OCI-LY1 (cell line): ENCODE measurements around the gene ZCCHC7.

ENCODE experiments used
- H2AFZ ChIP-seq: fragments of 200-600 bp; sonication (generic), shearing (Covaris generic); 2 replicates; pipeline ENCODE4 v1.6.0; 2014; ENCODE audit warnings: antibody characterized with exemption, mild to moderate bottlenecking, low read length
- H3F3A ChIP-seq: fragments of 200-600 bp; sonication (generic), shearing (Covaris generic); 2 replicates; pipeline ENCODE4 v1.6.0; 2014; ENCODE audit warnings: mild to moderate bottlenecking, antibody characterized with exemption, low read length, moderate library complexity; ENCODE audit not compliant: insufficient read depth
- H3K27ac ChIP-seq: fragments of 200-600 bp; sonication (generic); 2 replicates; pipeline ENCODE4 v1.5.1; 2014; ENCODE audit warnings: low read length, mixed run types, mild to moderate bottlenecking, low read depth; ENCODE audit not compliant: poor library complexity, severe bottlenecking
- H3K27me3 ChIP-seq: fragments of 200-600 bp; sonication (generic); 2 replicates; pipeline ENCODE4 v1.6.0; 2014; ENCODE audit warnings: antibody characterized with exemption, mild to moderate bottlenecking, low read length, moderate library complexity; ENCODE audit not compliant: insufficient read depth
- H3K36me3 ChIP-seq: fragments of 200-600 bp; sonication (generic); 2 replicates; pipeline ENCODE4 v1.6.1; 2014; ENCODE audit warnings: mild to moderate bottlenecking, antibody characterized with exemption, low read length, moderate library complexity, mixed read lengths; ENCODE audit not compliant: insufficient read depth
- H3K4me1 ChIP-seq: fragments of 200-600 bp; sonication (generic); 2 replicates; pipeline ENCODE4 v1.5.1; 2014; ENCODE audit warnings: mild to moderate bottlenecking, low read length, moderate library complexity; ENCODE audit not compliant: insufficient read depth, severe bottlenecking
- H3K4me2 ChIP-seq: fragments of 200-600 bp; sonication (generic), shearing (Covaris generic); 2 replicates; pipeline ENCODE4 v1.6.1; 2014; ENCODE audit warnings: low read length
- H3K4me3 ChIP-seq: fragments of 200-600 bp; sonication (generic); 2 replicates; pipeline ENCODE4 v1.5.1; 2014; ENCODE audit warnings: low read length, low read depth, mild to moderate bottlenecking, mixed read lengths; ENCODE audit not compliant: poor library complexity, severe bottlenecking
- H3K79me2 ChIP-seq: fragments of 200-600 bp; shearing (Covaris generic); 2 replicates; pipeline ENCODE4 v1.6.1; 2016; ENCODE audit warnings: mixed run types, low read length, mixed read lengths; ENCODE audit not compliant: insufficient read depth
- H3K9ac ChIP-seq: fragments of 200-600 bp; sonication (generic), shearing (Covaris generic); 2 replicates; pipeline ENCODE4 v1.6.1; 2014; ENCODE audit warnings: mild to moderate bottlenecking, low read length, mixed read lengths
- H3K9me2 ChIP-seq: fragments of 200-600 bp; sonication (generic), shearing (Covaris generic); 2 replicates; pipeline ENCODE4 v1.6.1; 2014; ENCODE audit warnings: low read depth, mild to moderate bottlenecking, low read length, mixed read lengths
- H3K9me3 ChIP-seq: fragments of 200-600 bp; shearing (Covaris generic); 2 replicates; pipeline ENCODE4 v1.6.1; 2014; ENCODE audit warnings: low read length, mixed read lengths
- H4K20me1 ChIP-seq: fragments of 200-600 bp; sonication (generic), shearing (Covaris generic); 2 replicates; pipeline ENCODE4 v1.6.0; 2016; ENCODE audit warnings: mild to moderate bottlenecking, low read length; ENCODE audit not compliant: insufficient read depth
- EZH2 ChIP-seq: fragments of 200-600 bp; sonication (generic), shearing (Covaris generic); IDR thresholded peaks from 2 replicates; pipeline ENCODE4 v1.8.0; 2017; ENCODE audit warnings: borderline replicate concordance, mixed run types, mild to moderate bottlenecking, antibody characterized with exemption, low read length, moderate library complexity, mixed read lengths
- TF ChIP-seq, protein P1 (sequence below): fragments of 200-600 bp; sonication (generic), shearing (Covaris generic); IDR thresholded peaks from 2 replicates; pipeline ENCODE4 v1.5.1; 2017; ENCODE audit warnings: mild to moderate bottlenecking, antibody characterized with exemption, low read length, moderate library complexity, mixed read lengths

ZCCHC7 gene

DNA sequence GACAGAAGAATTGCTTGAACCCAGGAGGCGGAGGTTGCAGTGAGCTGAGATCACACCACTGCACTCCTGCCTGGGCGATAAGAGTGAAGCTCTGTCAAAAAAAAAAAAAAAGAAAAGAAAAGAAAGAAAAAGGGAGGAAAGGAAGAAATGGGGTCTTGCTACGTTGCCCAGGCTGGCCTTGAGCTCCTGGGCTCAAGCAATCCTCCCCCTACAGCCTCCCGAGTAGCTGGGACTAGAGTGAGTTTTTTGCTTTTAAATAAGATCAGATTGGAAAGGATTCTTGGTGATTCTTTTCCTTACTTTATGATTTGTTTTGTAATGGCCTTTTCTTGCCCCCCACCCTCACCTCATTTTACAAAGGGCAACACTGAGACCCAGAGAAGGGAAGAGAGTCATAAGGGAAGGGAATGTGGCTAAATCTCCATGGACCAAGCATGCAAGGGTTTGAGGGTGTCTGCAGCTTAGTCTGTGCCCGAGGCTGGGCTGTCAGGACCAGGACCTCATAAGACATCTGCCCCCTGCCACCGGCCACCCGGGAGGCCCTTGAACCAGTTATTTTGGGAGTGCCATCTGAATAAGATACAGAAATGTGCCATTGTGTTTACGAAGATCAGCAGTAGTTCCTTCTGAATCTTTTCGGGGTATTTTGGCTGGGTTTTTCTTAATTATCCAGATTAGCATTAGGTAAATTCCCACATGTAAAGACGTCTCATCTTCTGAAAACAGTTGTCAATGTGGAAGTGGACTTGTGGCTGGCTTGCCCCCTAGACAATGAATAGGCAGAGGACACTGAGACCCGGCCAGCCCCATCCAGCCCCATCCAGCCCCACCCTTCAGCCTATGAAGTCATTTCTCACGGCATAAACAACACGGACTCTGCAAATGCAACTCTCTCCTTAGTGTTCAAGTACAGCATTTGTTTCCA, 257.6 kb downstream of the ZCCHC7 start:
- Histone ChIP-seq H2AFZ (no peak overlapping the region; the same call in 1 of the 2 replicates), H3K36me3 (peaks cover 4% of the 10 kb centered on the region; the same call in 1 of the 2 replicates), H3K4me2 (peak overlapping the region; percentile 29; the same call in 1 of the 2 replicates), H3K9me3 (no peaks in the 10 kb centered on the region), H3K79me2 (no peaks in the 10 kb centered on the region), H3F3A (peaks cover 7% of the 10 kb centered on the region; the same call in 1 of the 2 replicates), H3K4me3 (no peak overlapping the region), H3K27ac (peak overlapping the region; percentile 100), H3K9ac (peak overlapping the region; percentile 57), H3K9me2 (no peaks in the 10 kb centered on the region), H3K4me1 (peaks cover 95% of the 10 kb centered on the region), H4K20me1 (no peaks in the 10 kb centered on the region), H3K27me3 (no peaks in the 10 kb centered on the region)
- TF ChIP-seq EZH2: no peak
- TF ChIP-seq, protein P1, sequence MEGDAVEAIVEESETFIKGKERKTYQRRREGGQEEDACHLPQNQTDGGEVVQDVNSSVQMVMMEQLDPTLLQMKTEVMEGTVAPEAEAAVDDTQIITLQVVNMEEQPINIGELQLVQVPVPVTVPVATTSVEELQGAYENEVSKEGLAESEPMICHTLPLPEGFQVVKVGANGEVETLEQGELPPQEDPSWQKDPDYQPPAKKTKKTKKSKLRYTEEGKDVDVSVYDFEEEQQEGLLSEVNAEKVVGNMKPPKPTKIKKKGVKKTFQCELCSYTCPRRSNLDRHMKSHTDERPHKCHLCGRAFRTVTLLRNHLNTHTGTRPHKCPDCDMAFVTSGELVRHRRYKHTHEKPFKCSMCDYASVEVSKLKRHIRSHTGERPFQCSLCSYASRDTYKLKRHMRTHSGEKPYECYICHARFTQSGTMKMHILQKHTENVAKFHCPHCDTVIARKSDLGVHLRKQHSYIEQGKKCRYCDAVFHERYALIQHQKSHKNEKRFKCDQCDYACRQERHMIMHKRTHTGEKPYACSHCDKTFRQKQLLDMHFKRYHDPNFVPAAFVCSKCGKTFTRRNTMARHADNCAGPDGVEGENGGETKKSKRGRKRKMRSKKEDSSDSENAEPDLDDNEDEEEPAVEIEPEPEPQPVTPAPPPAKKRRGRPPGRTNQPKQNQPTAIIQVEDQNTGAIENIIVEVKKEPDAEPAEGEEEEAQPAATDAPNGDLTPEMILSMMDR: no peak

DNA sequence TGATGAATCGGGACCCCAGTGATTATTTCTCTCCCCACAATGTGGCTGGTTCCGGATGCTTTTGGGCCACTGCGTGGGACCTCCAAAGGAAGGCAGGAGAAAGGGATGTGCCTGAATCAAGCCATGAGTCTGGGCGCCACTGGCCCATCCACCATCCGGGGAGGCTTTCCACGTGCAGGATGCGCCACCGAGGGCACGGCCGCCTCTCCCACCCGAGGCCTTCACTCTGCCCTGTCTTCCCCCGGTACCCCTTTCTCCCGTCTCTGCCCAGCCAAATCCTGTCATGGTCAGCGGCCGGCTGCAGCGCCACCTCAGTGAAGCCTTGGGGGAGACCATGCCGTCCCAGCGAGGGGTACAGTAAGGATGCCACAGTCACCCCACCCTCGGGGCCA, 258.2 kb downstream of the ZCCHC7 start:
- H3K27me3 ChIP-seq: no peaks in the 10 kb centered on the region
- peak overlapping the region; percentile 100 for H3K27ac ChIP-seq
- H2AFZ ChIP-seq: no peak overlapping the region; the same call in 1 of the 2 replicates
- no peak overlapping the region for H3K4me3 ChIP-seq
- H4K20me1 ChIP-seq: no peaks in the 10 kb centered on the region
- H3K9ac ChIP-seq: peak overlapping the region; percentile 57
- H3K4me1 ChIP-seq: peaks cover 95% of the 10 kb centered on the region
- H3K9me3 ChIP-seq: no peaks in the 10 kb centered on the region
- H3F3A ChIP-seq: peaks cover 7% of the 10 kb centered on the region; the same call in 1 of the 2 replicates
- no peaks in the 10 kb centered on the region for H3K79me2 ChIP-seq
- TF ChIP-seq, protein P1: peak; percentile 12; the same call in 1 of the 2 replicates
- no peak for TF ChIP-seq EZH2
- no peaks in the 10 kb centered on the region for H3K9me2 ChIP-seq
- H3K4me2 ChIP-seq: peak overlapping the region; percentile 29; the same call in 1 of the 2 replicates
- H3K36me3 ChIP-seq: peaks cover 4% of the 10 kb centered on the region; the same call in 1 of the 2 replicates

DNA sequence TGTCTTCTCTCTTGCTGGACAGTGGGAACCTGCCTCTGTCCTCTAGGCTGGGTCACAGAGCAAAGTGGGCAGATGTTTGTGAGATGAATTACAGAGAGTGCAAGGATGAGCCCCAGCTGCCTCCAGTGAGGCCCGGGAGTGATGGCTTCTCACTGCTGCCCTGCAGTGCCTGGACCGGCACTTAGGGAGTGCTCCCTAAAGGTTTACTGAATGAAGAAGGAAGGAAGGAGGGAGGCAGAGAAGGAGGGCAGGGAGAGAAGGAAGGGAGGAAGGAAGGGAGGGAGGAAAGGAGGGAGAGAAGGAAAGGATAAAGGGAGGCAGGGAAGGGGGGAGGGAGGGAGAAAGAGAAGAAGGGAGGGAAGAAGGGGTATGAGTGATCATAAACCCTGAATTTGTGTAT, 259.5 kb downstream of the ZCCHC7 start:
- H2AFZ ChIP-seq: no peak overlapping the region
- peak overlapping the region; percentile 88 for H3K27ac ChIP-seq
- H3K4me1 ChIP-seq: peaks cover 95% of the 10 kb centered on the region
- H3K79me2 ChIP-seq: no peaks in the 10 kb centered on the region
- 0 out of 2 replicates have a peak, but pooled peaks cover 7% of the 10 kb centered on the region for H3F3A ChIP-seq
- no peaks in the 10 kb centered on the region for H3K9me2 ChIP-seq
- H3K9me3 ChIP-seq: no peaks in the 10 kb centered on the region
- no peaks in the 10 kb centered on the region for H4K20me1 ChIP-seq
- TF ChIP-seq, protein P1: no peak
- no peak overlapping the region for H3K4me2 ChIP-seq
- peaks cover 4% of the 10 kb centered on the region; the same call in 1 of the 2 replicates for H3K36me3 ChIP-seq
- no peak overlapping the region for H3K4me3 ChIP-seq
- H3K27me3 ChIP-seq: no peaks in the 10 kb centered on the region
- H3K9ac ChIP-seq: peak overlapping the region; percentile 5; the same call in 1 of the 2 replicates
